Kidney tubule cell (primary cell): Measurements from ENCODE around the gene IL1B.
A peak's percentile ranks its signal among the peaks of the same experiment; 100 is the strongest.

Source experiments
- DNase-seq: peaks from one replicate; pipeline ENCODE4 v3.0.0-alpha.2; 2018; ENCODE audit warnings: low spot score

The IL1B gene

GRCh38 chr2:112836695-112837117 lies at the start of gene IL1B:
Gene IL1B, minus strand, starts transcription at chr2:112836779. Its CDS starts 550 bp downstream, at chr2:112836229.
- DNase-seq: peak; percentile 47

GRCh38 chr2:112886291-112886690 lies 49.7 kb upstream of the IL1B start:
- no peak for DNase-seq

DNA sequence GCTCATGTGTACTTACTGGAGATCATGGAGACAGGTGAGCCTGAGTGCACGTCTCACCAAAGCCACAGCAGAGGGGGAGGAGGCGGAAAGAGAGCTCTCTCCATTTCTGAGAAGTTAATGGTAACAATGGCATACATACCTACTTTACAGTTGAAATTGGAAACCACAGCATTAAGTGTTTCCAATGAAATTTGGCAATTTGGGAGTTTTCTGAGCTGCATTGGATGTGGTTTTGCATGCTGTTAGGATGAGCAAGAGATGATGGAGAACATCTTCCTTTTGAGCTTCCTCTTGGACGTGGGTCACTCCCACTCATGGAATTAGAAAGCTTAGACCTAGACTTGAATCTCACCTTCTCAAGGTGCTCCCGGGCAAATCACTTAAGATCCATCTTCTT lies 48.9 kb upstream of the IL1B start:
- no peak for DNase-seq

DNA sequence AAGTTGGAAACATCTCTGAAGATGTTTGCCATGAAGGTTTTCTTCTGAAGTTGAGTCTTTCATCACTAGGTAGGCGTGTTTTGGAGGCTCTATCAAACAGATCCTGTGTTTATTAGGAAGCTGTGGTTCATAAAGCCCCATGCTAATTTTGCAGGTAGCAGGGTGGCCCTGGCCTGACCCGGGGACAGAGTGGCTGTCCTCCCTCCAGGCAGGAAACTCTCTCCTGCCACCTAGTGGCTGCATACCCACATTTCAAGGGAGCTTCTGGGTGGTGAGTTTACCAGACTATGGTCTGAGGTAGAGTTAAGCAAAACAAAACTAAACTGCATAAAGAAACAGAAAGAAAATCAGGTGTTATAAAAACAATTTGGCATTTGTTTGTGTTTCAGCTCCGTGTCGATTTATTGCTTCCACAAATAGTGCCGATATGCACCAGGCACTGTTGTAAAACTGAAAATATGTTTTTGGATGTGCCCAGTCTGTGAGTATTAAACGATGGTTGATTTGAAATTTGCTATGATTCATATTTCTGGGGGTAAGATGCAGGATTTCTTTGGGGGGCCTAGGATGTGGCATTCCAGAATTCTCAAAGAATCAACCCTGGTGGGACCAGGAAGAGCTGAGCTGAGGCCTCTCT lies 48.4 kb upstream of the IL1B start:
- DNase-seq: peak; percentile 65

DNA sequence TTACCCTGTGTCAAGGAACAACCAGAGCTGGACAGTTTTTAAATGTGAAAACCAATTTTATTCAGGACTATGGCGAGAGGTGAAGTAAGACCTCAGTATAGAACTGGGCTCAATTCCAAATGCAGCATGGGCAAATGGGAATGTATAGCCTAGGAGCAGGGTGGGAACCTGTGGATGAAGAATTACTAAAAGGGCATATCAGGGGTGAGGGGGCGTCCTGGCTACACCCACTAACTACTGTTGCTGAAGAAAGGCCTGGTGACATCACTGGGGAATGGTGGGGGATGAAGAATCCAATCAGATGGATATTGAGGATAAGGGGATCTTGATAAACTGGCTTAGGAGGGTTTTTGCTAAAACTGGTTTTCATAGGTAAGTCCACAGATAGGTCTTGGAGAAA lies 47.1 kb upstream of the IL1B start:
- no peak for DNase-seq

DNA sequence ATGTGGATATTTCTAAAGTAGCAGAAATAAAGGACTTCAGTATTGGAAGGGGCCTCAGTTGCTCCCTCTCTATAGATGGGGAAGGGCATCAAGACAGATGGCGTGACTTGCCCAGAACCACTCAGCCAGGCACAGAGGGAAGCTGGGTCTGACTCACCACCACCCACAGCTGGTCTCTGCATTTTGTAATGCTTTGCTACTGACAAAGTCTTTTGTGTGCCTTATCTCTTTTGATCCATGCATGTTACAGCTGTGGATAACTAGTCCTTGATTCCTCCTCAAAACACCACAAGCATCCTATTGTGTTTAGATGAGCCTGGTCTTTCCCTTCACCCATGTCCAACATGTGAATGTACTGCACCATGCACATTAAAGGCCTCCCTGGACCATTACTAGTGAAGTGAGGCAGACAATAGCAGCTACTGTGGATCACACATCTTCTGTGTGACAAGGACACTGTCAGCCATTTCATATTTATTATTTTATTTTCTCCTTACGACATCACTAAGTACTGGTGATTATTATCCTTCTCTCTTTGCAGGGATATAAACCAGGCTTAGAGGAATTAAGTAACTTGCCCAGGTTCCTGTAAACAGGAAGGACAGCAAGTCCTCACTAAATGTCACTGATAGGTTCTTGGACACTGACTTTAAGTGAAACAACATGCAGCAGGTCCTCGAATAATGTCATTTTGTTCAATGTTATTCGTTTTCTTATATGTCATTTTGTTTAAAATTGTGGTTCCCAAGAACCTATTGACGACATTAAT lies 44.8 kb upstream of the IL1B start:
- DNase-seq: peak; percentile 78

DNA sequence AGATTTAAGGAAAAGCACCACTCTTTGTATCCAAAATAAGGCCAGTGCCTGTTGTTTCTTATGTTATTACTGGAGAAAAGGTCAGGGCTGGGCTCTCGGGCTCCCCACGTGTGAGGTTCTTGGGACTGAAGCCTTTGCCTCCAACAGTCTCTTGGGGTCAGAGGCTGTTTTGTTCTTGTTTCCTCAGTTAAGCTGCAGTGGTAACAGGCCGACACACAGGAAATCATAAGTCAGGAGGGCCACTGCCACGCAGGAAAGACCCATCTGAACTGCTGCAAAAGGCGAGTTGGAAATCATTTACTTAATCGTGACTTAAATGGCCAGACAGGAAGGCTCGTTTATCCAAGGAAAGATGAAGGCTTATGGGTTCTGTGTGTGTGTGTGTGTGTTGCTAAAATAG lies 44.1 kb upstream of the IL1B start:
- no peak for DNase-seq

- DNase-seq: peak; percentile 62
These were observed 43.5 kb upstream of the IL1B start for GRCh38 chr2:112880091-112880531.

DNA sequence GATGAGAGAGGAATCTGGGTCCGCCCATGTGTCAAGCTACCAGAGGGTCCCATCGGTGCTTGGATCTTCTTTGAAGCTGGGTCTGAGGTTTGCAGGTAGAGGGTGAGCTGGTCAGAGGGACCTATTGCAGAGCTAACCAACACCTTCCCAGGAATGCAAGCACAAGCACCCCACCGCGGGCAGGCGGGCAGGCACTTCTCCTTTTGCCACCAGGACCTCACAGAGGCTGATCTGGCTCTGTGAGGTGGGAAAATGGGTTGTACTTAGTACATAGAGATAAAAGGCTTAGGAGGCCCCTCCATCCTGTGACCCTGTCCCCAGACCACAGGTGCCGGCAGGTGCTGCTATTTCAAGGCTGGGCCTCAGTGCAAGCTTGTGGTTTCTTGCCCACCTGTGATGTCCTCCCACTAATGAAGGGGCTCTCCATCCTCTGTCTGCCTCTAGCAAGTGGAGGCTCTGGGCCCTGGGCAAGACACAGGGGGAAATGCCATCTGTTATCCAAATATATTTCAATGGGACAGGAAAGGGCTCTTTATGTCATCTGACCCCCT lies 43.0 kb upstream of the IL1B start:
- DNase-seq: no peak

DNA sequence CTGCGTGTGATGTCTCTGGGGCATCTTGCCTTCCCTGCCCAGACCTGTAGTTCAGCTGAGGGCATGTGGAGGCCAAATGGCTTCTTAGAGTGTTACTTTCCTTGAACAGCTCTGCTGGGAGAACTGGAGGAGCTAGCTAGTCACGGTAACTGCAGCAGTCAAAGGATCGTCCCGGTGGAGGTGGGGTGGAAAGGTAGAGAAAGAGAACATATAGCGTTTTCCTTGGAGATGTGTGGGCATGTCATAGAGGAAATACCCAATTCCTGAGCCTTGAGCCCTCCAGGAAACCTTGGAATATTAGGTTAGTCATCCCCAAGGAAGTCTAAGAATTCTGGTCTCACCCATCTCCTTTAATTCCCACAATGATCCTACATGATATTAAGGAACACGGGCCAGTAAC lies 40.8 kb upstream of the IL1B start:
- peak; percentile 72 for DNase-seq

DNA sequence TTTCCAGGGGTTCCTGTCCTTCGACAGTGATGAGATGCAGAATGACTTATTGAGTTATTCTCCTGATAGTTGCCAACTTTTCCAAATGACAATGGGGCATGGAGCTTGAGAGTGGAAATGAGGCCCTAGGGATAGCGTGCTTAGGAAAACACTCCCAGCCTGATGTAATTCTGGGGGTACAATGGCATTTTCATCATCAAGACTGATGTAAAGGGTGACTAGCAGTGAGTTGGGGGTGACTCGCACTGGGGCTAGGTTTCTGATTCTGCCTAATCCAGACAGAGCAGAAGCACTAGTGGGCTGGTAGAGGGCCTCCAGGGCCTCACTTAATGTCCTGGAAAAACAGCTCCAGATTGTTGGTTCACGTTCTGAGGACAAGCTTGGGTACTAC lies 40.4 kb upstream of the IL1B start:
- no peak for DNase-seq

DNA sequence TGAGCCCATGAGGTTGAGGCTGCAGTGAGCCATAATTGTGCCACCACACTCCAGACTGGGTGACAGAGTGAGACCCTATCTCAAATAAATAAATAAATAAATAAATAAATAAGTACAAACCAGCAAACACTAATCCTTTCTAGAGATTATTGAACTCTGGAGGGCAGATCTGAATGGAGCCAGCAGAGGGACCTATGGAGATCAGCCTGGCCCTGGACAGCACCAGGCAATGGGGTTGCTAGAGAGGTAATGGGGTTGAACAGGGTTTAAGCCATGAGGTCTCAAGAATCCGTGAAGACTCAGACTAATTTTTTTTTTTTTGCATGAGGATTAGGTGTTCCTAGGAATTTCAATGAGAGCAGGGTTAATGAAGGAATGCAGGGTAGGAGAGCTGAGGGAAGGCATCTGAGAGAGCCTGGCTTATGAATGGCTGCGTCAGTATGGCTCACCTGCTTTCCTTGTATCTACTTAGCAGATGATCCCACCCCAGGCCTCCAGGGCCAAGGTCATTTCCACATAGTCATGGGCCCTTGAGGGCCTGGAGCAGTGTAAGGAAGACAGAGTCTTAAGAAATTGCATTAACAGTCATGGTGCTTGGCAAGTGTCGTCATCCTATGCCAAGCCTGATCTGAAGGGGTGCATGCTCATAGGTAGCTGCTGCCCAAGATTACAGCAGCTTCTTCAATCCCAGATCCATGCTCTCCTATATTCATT lies 39.8 kb upstream of the IL1B start:
- DNase-seq: no peak

DNA sequence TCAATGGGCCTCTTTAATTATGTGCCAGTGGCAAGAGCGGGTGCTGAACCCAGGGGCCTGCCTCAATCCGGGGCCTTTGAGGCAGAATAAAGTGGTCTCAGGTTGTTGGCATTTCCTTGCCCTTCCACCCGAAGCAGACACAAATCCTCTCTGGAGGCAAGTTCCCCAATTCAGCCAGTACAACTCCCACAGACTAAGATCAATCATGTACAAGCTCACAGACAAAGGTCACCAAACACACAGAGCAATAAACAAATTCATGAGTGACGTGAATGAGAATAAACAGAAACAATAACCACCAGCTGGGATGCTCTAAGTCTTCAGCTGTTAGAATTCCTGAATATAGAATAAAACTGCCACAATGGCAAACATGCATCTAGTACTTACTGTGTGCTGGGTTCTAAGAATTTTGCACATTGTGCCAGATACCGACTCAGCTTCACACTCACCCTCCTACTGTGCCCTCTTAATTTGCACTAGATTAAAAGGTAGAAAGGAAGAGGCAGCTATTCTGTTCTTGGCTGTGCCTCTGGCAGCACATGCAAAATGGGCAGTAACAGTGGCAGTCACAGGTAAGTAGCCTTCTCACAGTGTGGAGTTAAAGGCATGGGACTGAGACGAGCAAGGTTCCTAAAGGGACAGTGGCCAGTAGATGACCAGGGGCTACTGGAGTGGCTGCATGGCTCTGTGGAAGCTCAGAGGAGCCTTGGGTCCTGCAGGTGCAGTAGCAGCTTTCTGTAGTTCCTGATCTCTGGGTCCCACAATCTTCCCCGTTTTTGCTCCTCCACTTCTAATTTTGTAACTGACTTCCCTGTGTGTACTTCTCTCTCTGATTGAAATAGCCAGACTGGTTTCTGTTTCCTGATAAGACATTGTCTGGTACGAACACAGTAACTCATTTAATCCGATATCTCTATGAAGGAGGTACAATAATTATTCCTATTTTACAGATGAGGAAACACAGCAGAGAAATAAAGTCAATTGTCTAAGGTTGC lies 34.6 kb upstream of the IL1B start:
- no peak for DNase-seq

- DNase-seq: peak; percentile 79
These were observed 32.8 kb upstream of the IL1B start for GRCh38 chr2:112869258-112869842.

DNA sequence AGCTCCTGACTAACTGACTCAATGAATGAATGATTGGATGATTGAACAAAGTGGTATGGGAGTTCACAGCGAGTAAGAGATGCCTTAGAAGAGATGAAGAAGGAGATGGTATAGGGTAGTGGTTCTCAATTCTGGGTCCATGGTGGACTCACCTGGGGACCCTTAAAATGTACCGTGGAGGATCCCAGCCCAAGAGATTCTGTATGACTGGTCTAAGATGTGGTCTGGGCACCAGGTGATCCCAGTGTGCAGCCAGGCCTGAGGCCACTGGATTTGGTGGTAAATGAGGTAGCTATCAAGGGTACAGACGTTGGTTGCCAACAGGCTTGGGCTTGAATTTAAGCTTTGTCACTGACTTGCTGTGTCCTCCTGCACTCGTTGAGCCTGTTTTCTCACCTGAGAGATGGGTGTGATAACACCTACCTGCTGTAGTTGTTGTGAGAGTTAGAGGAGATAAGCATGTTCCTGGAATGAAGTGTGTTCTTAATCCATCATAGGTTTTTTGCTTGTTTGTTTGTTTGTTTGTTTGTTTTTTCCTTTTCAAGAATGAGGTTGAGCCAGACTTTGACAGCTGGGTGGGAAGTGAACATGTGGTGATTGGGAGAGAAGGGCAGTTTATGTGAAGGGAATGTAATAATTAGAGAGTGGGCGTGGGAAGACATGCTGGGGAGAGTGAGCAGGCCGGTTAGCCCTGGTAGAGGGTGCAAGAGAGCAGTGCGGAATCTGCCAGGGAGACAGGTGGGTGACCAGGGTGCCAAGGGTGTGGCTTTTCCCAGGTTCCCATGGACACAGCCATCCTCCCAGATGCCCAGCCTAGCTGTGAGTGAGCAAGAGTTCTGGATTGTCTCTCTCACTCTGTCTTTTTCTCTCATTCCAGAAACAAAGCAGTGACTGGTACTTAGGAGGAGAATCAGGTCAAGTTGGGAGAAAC lies 31.4 kb upstream of the IL1B start:
- no peak for DNase-seq

GRCh38 chr2:112866128-112866835 lies 29.7 kb upstream of the IL1B start:
- DNase-seq: no peak

GRCh38 chr2:112864072-112864471 lies 27.5 kb upstream of the IL1B start:
- no peak for DNase-seq

DNA sequence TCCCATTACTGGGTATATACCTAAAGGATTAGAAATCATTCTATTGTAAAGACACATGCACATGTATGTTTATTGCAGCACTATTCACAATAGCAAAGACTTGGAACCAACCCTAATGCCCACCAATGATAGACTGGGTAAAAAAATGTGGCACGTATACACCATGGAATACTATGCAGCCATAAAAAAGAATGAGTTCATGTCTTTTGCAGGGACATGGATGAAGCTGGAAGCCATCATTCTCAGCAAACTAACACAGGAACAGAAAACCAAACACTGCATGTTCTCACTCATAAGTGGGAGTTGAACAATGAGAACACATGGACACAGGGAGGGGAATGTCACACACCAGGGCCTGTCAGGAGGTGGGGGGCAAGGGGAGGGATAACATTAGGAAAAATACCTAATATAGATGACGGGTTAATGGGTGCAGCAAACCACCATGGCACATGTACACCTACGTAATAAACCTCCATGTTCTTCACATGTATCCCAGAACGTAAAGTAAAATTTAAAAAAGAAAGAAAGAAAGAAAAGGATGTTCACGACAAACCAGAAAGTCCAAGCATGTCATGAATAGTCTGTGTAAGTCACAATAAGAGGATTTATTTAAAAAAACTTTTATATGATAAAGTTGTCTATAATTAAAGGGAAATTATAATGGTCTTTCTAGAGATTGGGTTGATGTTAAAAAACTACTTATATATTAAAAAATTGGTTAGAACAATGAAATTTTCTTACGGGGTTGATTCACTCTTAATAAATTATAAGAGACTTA lies 23.0 kb upstream of the IL1B start:
- peak; percentile 29 for DNase-seq

DNA sequence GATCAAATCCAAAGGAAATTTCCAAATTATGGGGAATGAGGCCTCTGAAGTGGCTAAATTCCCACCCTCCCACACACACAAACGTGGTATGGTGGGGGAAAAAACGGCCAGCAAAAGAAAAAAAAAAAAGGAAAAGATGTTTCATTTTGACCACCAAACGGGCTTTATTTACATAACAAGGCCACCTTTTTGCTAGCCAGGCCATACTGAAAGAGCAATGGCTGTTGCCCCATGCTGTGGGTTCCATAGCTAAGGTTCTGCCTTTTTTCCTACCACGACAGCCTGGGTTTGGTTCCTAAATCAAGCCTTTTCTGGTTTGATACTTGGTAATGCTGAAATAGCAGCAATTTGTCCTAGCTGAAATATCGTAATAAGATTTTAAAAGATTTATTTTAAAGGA lies 14.0 kb upstream of the IL1B start:
- DNase-seq: no peak
